ENCODE data around the gene DCHS2.

Gene DCHS2

GRCh38 chr4:154491341-154492271, at the start of gene DCHS2:
DCHS2 (minus strand) TSS chr4:154491799; CDS start chr4:154491355, 444 bp downstream.
- DNase-seq = peak in 6 of 14 donors; percentile 9 to 52 (median 18)

- no peak for DNase-seq
These were observed 42.7 kb upstream of the DCHS2 start for GRCh38 chr4:154534296-154534695.

DNA sequence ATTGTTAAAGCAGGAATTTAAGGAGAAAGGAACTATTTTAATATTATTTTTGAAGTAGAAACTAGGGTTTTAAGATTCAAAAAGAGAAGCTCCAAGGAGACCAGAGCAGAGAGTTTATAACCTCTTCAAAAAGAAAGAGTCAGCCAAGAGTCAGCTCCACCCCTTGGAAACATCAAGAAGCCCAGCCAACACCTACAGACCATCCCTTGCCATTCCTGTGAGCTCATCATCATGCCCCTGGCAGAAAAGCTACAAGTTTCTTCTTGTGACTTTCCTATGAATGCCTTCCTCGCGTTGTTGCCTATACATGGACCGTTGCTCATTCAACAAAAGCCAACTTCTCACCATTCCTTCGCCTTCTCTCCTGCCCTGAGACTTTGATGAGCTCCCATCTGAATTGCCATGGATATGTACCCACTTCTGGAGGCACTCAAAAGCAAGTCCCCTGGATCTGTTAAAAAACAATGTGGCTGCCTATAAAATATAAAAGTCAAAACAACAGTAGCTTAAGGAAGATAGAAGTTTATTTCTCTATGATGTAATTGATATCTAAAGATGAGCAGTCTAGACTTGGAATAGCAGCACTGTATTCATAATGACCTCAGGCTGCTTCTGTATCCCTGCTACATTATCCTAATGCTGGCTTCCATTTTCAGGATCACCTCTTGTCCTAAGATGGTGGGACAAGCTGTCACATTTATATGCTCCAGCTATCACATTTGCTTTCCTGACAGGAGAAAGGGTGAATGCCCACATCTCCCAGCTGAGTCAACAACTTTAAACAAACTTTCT, 38.3 kb upstream of the DCHS2 start:
- no peak for DNase-seq

- DNase-seq = no peak
These were observed 37.3 kb upstream of the DCHS2 start for GRCh38 chr4:154528869-154529268.

DNA sequence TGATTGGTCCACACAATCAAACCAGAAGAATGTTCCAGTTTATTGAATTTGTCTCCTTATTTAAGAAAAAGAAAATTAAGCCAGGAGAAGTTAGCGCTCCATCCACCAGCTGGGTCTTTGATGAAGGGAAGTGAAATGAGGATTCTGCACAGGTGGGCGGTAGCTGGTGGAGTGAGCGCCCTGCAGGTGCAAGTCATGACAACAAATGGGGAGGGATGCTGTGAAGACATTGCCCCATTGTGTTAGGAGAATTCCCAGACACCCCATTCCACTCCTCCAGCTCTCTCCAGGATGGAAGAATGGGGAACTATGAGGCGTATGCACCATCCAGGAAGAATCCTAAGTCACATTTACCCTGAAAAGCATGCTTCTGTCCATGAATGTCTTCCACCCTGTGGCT, 35.7 kb upstream of the DCHS2 start:
- no peak for DNase-seq

GRCh38 chr4:154526151-154526550, 34.6 kb upstream of the DCHS2 start:
- no peak for DNase-seq

GRCh38 chr4:154521607-154522006, 30.0 kb upstream of the DCHS2 start:
- no peak for DNase-seq

GRCh38 chr4:154519214-154519613, 27.6 kb upstream of the DCHS2 start:
- no peak for DNase-seq

GRCh38 chr4:154517591-154517990, 26.0 kb upstream of the DCHS2 start:
- no peak for DNase-seq

DNA sequence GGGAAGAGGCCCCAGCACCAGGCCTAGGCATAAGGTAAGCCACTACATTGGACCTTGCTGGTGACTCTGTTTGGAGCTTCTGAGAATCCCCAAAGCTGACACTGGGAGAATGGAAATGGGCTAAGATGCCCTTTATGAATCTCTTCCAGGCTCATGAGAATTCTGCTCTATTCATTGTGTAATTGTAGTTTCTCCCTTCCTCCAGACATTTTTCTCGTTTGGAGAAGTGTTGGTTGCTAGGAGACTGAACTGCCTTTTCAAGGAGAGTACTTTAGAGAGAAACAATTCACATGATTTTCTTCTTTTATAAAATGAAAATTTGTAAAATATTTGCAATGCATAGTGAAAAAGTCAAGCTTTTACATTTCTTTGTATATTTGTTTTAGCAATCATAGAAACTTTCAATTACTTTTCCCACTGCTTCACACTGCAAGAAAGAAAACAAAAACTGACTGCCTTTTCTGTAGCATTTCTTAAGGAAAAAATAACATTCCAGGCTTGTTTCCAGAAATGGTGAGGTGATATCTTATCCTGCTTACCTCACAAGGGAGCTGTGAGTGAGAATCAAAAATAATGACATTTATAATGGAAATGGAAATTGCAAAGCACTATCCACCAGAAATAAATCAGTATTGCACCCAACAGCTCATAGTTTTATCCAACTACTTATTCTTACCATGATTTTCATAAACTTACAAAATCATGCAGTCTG, 24.9 kb upstream of the DCHS2 start:
- no peak for DNase-seq

DNA sequence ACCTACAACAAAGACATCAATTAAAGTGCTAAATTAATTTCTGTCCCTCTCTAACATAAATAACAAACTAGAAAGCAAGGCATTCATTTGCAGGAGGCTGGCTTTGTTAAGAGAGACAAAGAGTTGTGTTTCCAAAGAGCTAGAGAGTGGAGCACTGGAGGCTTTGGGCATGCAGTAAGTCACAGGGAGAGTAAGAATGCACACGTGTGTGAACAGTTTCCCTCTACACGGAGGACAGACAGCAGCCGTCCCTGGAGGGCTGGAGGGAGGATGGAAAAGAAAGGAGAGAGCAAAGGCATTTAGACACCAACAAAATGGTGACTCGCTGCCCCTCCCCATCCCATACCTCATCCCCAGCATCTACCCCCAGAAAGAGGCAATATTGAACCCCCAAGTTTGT, 20.4 kb upstream of the DCHS2 start:
- no peak for DNase-seq

- no peak for DNase-seq
These were observed 19.9 kb upstream of the DCHS2 start for GRCh38 chr4:154511548-154511947.

GRCh38 chr4:154507156-154507555, 15.6 kb upstream of the DCHS2 start:
- DNase-seq = no peak

GRCh38 chr4:154506253-154506652, 14.7 kb upstream of the DCHS2 start:
- peak in 1 of 14 donors; percentile 2 for DNase-seq

GRCh38 chr4:154503598-154503997, 12.0 kb upstream of the DCHS2 start:
- DNase-seq = no peak

- DNase-seq = no peak
These were observed 10.5 kb upstream of the DCHS2 start for GRCh38 chr4:154502111-154502510.

GRCh38 chr4:154497889-154498288, 6.3 kb upstream of the DCHS2 start:
- no peak for DNase-seq

- no peak for DNase-seq
These were observed 4.3 kb upstream of the DCHS2 start for GRCh38 chr4:154495867-154496266.

GRCh38 chr4:154492288-154492687, 689 bp upstream of the DCHS2 start:
- DNase-seq = no peak

GRCh38 chr4:154490583-154491340, 837 bp downstream of the DCHS2 start:
- no peak for DNase-seq

GRCh38 chr4:154490234-154490582, 1.4 kb downstream of the DCHS2 start:
- DNase-seq = no peak

DNA sequence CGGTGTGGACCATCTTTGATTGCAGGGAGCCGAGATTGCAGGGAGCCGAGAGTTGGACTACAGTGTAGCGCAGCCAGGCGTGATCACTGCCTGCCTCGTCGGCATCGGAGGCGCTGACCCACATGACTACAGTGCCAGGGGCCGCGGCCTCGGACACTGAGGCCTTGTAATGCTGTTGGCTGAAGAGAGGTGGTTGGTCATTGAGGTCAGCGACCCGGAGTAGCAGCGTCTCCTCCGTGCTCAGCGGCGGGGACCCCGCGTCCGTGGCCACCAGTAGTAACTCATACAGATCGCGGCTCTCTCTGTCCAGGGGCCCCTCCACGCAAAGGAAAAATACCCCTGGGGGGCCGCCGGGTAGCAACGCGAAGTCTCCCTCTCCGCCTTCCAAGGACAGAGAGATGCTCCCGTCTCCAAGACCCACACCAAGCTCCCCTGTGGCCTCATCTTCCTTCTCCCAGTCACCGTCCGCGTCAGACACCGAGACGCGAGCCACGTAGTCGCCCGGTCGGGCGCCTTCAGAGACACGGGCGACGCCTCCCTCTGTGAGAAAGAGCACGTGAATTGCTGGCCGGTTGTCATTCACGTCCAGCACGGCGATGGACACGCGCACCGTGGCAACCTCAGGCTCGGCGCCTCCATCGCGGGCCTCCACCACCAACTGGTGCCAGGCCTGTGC, 1.9 kb downstream of the DCHS2 start:
- DNase-seq = no peak

Measured in C1 segment of cervical spinal cord (tissue), 14 donors.